Measurements from ENCODE around the gene MRPS18A. TPM values are rescaled to one million over a fixed set of nuclear protein-coding genes. Genes with fewer than 3 reads are reported as not detected.

Gene MRPS18A
- total RNA-seq, 2 experiments from 2014 or later = 45.4 to 52.9 TPM

DNA sequence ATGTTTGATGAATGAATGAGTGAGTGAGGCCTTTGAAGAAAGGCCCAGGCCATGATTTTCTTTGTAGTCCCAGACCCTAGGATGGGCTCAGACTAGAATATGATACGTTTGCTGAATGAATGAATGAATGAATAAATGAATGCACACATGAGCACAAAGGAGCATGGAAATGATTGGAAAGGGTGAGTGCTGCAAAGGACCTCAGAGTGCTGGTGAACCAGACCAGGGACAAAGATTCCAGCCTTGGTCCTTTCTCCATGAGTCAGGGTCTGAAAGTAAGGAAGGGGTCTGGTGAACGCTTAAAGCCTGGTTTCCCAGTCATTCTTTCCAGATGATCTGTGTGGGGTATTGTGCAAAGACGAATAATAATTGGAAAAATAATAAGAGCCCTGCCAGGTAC, 40.0 kb upstream of the MRPS18A start:
- TF ChIP-seq CTCF (IDR thresholded peaks at IDR 0.05) = no peak
- ChIA-PET POLR2A (no interaction called here), CTCF (interaction anchor here (1.6 kb wide), 1 partner anchor 42 kb away, joined by 9 read pairs; the partner anchor contains the start of gene VEGFA)
- no peak overlapping the region for H3K4me3 Mint-ChIP-seq
- intact Hi-C loops (cut with micrococcal nuclease) = no loop called here
- peaks cover 18% of the 10 kb centered on the region for H3K9me3 Mint-ChIP-seq
- no peaks in the 10 kb centered on the region for H3K36me3 Mint-ChIP-seq (ENCODE audit: low read depth)
- no peak overlapping the region for H3K27ac Mint-ChIP-seq
- DNase-seq = no peak
- ATAC-seq = no peak
- H3K4me1 Mint-ChIP-seq (ENCODE audit: low read depth) = peaks cover 35% of the 10 kb centered on the region
- H3K27me3 Mint-ChIP-seq = no peaks in the 10 kb centered on the region

DNA sequence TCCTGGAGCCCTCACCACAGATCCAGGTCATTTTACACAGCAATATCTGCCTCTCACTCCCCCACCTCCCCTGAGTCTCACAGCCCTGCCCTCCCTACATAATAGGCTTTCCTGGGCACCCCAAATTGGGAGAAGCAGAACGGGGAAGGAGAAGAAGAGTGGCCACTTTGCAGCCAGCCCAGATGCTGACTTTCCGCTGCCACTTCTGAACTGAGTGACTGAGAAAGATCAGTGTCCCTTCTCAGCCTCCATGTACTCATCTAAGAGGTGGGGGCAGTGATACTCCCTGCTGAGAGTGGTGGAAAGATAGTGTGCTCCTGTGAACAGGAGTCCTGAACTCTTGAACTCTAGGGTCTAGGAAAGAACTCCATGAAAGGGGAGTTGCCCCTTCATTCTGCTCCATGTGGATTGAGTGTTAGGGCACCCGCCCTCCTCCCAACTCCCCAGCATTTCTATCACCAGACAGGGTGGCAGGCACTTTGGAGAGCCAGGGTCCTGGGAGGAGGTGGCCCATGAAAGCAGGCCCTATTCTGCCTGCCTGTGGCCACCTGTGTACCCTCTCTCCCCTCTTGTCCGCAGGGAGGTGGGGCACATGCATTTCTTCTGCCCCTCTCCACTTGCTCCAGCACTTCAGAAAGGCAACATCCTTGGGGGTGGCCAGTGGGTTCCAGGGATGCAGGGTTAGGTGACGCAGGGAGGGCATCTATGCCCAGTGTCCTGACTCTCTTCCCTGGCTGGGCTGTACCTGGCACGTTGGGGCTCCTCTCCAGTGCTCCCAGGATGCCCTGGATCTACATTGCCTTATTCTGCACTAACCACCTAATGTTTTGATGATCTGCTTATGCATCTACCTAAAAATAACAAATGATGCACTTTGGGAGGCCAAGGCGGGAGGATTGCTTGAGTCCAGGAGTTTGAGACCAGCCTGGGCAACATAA, 38.3 kb upstream of the MRPS18A start:
- ATAC-seq = peak; percentile 10
- Mint-ChIP-seq H3K27me3 (no peaks in the 10 kb centered on the region), H3K4me3 (peak overlapping the region; percentile 52), H3K4me1 (ENCODE audit: low read depth) (peaks cover 35% of the 10 kb centered on the region), H3K36me3 (ENCODE audit: low read depth) (no peaks in the 10 kb centered on the region), H3K9me3 (peaks cover 6% of the 10 kb centered on the region), H3K27ac (peak overlapping the region; percentile 91)
- no peak for TF ChIP-seq CTCF (IDR thresholded peaks at IDR 0.05)
- CTCF ChIA-PET = interaction anchor here (1.2 to 4.8 kb wide), 11 partner anchors 11 to 353 kb away, joined by 3 to 69 read pairs (median 9); partner anchors contain the start of gene VEGFA
- POLR2A ChIA-PET = interaction anchor here (1.0 to 2.2 kb wide), 3 partner anchors 37 to 44 kb away, joined by 3 to 26 read pairs (median 3); partner anchors contain the start of gene VEGFA
- intact Hi-C loops (cut with micrococcal nuclease) = loop anchor here (2.0 kb wide), 1 partner anchor 349 kb away; no protein-coding TSS in a partner anchor
- peak; percentile 38 for DNase-seq

DNA sequence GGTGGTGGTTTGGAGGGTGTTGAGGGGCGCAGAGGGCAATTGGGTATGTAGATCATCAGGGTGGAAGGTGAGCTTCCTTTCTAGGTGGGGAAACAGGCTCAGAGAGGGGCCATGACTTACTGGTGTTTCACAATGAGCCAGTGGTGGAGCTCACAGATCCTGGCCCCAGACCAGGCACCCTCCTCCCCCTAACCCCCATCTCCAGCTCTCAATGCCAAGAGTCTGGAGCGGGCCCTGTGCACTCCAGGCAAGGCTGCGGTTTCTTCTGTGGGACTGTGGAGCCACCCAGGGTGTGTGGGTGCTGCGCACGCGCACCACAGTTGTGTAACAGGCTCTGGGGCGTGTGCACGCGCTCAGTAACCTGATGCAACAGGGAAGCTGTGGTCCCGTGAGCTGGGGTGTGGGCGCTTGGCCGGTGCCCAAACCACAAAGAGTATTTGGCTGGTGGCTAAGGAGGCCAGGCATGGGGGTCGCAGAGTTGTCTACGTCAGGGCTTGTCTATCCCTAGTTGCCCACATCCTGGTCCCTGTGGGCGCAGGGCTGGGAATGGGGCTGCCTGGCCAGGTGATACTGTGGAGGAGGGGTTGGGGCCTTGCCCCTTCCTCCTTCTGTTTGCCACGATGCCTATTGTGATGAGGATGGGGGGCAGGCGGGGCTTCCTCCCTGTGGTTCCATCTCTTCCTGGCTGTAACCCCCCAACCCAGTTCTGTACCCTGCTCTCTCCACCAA, 37.5 kb upstream of the MRPS18A start:
- H3K9me3 Mint-ChIP-seq = peaks cover 2% of the 10 kb centered on the region
- no peaks in the 10 kb centered on the region for H3K27me3 Mint-ChIP-seq
- POLR2A ChIA-PET = interaction anchor here (0.8 to 2.2 kb wide), 12 partner anchors 10 to 353 kb away, joined by 3 to 26 read pairs (median 4); partner anchors contain the start of genes GTPBP2 and VEGFA
- CTCF ChIA-PET = interaction anchor here (0.7 to 4.8 kb wide), 31 partner anchors 9 to 355 kb away, joined by 3 to 69 read pairs (median 5); partner anchors contain the start of gene VEGFA
- H3K4me3 Mint-ChIP-seq = peak overlapping the region; percentile 52
- ATAC-seq (peak; percentile 71), DNase-seq (peak; percentile 94)
- no peak for TF ChIP-seq CTCF (IDR thresholded peaks at IDR 0.05)
- H3K36me3 Mint-ChIP-seq (ENCODE audit: low read depth) = no peaks in the 10 kb centered on the region
- H3K4me1 Mint-ChIP-seq (ENCODE audit: low read depth) = peaks cover 35% of the 10 kb centered on the region
- peak overlapping the region; percentile 91 for H3K27ac Mint-ChIP-seq
- intact Hi-C loops (cut with micrococcal nuclease) = loop anchor here (2.0 to 5.0 kb wide), 2 partner anchors 47 to 350 kb away; partner anchors contain the start of gene VEGFA

- POLR2A ChIA-PET = interaction anchor here (0.6 to 2.2 kb wide), 12 partner anchors 10 to 354 kb away, joined by 3 to 26 read pairs (median 4); partner anchors contain the start of genes GTPBP2 and VEGFA
- Mint-ChIP-seq H3K27ac (peak overlapping the region; percentile 91), H3K4me1 (ENCODE audit: low read depth) (peaks cover 35% of the 10 kb centered on the region), H3K4me3 (peak overlapping the region; percentile 52), H3K27me3 (no peaks in the 10 kb centered on the region), H3K36me3 (ENCODE audit: low read depth) (no peaks in the 10 kb centered on the region), H3K9me3 (peaks cover 2% of the 10 kb centered on the region)
- TF ChIP-seq CTCF (IDR thresholded peaks at IDR 0.05) = no peak
- CTCF ChIA-PET = interaction anchor here (0.6 to 4.8 kb wide), 36 partner anchors 9 to 382 kb away, joined by 3 to 69 read pairs (median 4); partner anchors contain the start of gene VEGFA
- peak; percentile 3 for ATAC-seq
- no peak for DNase-seq
- intact Hi-C loops (cut with micrococcal nuclease) = loop anchor here (2.0 to 5.0 kb wide), 2 partner anchors 48 to 350 kb away; partner anchors contain the start of gene VEGFA
These were observed 36.8 kb upstream of the MRPS18A start for GRCh38 chr6:43724354-43724753.

All from activated CD8-positive, alpha-beta T cell treated with anti-CD3 and anti-CD28 coated beads for 36 hours (primary cell).